Gastrocnemius medialis (tissue), 4 donors: Measurements from ENCODE around the gene COQ8B.

Experiments
- CTCF ChIP-seq, 5 experiments: fragments of 450-650 bp in 3 of 5; fragments of 200-600 bp in 2 of 5; sonication (generic) in 2 of 5; IDR thresholded peaks in 4 of 5; conservative IDR thresholded peaks in 1 of 5; 1 replicate in 4 of 5; 2 replicates in 1 of 5; pipeline ENCODE4 v1.5.1; 2016 to 2019; ENCODE audit warnings: antibody characterized with exemption in 5 of 5, mild to moderate bottlenecking in 3 of 5, moderate library complexity in 3 of 5
- POLR2A ChIP-seq, 2 donors: fragments of 450-650 bp; IDR thresholded peaks; one replicate each; pipeline ENCODE4 v1.6.1; 2017; ENCODE audit warnings: antibody characterized with exemption in 2 of 2, mild to moderate bottlenecking in 2 of 2, moderate library complexity in 2 of 2

GRCh38 chr19:40705362-40705651 lies 11.4 kb downstream of the COQ8B start:
- TF ChIP-seq POLR2A (IDR thresholded peaks at IDR 0.05) (no peak), CTCF (IDR thresholded peaks at IDR 0.05 in 4 of 5, conservative IDR thresholded peaks at IDR 0.05 in 1 of 5) (no peak)
